ENCODE measurements around the gene RBM33.

DNA sequence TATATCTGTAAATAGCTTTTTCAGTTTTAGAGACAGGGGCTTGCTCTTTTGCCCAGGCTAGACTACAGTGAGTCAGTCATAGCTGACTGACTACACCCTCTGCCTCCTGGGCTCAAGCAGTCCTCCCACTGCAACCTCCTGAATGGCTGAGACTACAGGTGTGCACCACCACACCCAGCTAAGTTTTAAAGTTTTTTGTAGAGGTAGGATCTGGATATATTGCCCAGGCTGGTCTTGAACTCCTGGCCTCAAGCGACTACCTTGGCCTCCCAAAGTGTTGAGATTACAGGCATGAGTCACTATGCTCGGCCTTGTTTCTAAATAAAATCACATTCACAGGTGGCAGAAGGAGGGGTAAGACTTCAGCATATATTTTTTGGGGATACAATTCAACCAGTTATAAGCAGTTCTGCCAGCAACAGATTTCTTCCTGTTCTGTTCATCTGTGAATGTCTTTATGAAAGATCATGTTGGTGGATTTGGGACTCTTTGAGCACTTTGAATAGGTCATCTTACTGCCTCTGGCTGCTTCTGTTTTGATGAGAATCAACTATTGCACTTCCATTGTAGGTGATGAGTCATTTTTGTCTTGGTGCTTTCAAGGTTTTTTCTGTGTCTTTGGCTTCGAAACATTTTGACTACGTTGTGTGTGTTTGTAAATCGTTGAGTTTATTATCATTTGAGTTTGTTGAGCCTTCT is 15.7 kb downstream of the RBM33 start:
- no peak for TF ChIP-seq CTCF (IDR thresholded peaks at IDR 0.05)
- TF ChIP-seq POLR2A (IDR thresholded peaks at IDR 0.05) = no peak
- TF ChIP-seq POLR2AphosphoS5 (IDR thresholded peaks at IDR 0.05) = no peak
